ENCODE results near the gene LMX1B.

The LMX1B gene

DNA sequence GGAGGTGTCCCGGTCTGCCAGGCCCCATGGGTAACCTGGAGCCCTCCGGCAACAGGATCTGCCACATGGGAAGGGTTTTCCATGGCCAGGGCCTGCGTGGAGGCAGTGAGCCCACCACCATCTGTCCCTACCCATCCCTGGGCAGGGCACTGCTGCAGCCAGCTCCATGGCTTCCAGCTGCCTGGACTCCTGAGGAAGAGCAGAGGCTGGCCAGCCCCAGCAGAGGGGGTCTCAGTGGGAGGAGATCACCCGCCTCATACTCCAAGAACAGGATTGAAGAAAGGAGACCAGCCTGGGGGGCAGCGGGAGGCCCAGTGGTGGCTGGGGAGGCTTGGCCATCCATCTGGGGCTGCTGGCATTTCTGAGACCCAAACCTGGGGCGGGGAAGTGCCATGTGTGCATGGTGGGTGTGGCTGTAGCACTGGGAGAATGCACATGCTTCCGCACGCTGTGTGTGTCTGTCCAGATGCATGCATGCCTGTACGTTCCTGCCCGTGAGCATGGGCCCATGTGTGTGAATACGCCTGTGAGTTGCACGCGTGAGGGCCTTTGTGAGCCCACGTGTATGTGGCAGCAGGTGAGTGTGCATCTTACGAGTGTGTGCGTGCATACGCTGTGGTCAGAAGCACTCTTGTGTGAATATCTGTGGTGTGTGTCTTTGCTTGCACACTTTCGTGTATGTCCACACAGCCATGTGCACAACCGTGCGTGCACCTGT is 78.5 kb downstream of the LMX1B start:
- DNase-seq (ENCODE audit: low read depth): no peak
- TF ChIP-seq, protein P1, sequence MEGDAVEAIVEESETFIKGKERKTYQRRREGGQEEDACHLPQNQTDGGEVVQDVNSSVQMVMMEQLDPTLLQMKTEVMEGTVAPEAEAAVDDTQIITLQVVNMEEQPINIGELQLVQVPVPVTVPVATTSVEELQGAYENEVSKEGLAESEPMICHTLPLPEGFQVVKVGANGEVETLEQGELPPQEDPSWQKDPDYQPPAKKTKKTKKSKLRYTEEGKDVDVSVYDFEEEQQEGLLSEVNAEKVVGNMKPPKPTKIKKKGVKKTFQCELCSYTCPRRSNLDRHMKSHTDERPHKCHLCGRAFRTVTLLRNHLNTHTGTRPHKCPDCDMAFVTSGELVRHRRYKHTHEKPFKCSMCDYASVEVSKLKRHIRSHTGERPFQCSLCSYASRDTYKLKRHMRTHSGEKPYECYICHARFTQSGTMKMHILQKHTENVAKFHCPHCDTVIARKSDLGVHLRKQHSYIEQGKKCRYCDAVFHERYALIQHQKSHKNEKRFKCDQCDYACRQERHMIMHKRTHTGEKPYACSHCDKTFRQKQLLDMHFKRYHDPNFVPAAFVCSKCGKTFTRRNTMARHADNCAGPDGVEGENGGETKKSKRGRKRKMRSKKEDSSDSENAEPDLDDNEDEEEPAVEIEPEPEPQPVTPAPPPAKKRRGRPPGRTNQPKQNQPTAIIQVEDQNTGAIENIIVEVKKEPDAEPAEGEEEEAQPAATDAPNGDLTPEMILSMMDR (conservative IDR thresholded peaks at IDR 0.05; ENCODE audit: low read depth, low read length): no peak
- no peak overlapping the region for H3K4me3 ChIP-seq (ENCODE audit: low read length)

DNA sequence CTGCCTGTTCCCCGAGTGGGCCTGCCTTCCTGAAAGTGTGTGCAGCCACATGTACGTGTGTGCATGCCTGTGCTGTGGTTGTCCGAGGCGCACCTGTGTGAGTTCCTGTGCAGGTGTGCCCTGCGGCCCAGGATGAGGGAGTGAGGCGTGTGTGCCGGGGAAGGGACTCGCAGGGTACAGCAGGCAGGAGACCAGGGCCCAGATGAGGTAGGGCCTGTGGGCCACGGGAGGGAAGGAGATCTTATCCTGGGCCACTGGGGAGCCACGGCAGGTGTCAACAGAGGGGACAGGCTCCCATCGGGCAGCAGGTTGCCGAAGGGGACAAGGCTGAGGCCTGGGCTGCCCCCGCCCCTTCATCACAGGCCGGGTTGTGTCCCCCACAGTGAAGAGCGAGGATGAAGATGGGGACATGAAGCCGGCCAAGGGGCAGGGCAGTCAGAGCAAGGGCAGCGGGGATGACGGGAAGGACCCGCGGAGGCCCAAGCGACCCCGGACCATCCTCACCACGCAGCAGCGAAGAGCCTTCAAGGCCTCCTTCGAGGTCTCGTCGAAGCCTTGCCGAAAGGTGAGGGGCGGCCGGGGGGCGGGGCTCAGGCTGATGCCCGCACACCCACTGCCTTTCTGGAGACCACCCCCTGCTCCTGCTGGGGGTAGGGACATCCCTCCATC is 79.2 kb downstream of the LMX1B start:
- no peak overlapping the region for H3K4me3 ChIP-seq (ENCODE audit: low read length)
- TF ChIP-seq, protein P1 (conservative IDR thresholded peaks at IDR 0.05; ENCODE audit: low read depth, low read length): no peak
- no peak for DNase-seq (ENCODE audit: low read depth)

- no peak overlapping the region for H3K4me3 ChIP-seq (ENCODE audit: low read length)
- no peak for DNase-seq (ENCODE audit: low read depth)
- TF ChIP-seq, protein P1 (conservative IDR thresholded peaks at IDR 0.05; ENCODE audit: low read depth, low read length): no peak
Observed at GRCh38 chr9:126693428-126693944, 79.8 kb downstream of the LMX1B start.

GRCh38 chr9:126694206-126695081 is 80.7 kb downstream of the LMX1B start:
- TF ChIP-seq, protein P1 (conservative IDR thresholded peaks at IDR 0.05; ENCODE audit: low read depth, low read length): no peak
- no peak for DNase-seq (ENCODE audit: low read depth)
- no peak overlapping the region for H3K4me3 ChIP-seq (ENCODE audit: low read length)

DNA sequence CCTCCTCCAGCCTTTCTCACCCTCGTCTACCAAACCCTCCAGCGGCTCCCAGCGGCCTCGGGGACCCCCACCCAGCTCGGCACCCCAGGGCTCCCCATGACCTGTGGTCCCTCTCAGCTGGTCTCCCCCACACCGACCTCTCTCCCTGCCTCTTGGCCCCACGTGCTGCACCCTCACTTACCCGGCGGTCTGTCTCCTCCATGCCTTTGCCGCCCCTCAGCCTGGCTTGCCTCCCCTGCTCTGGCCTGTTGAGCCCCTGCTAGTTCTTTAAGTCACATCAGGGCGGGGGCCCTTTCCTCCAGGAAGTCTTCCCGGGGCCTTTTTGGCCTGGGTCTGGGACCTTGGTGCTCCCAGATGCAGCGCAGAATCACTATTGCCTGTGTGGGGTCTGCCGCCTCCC is 81.5 kb downstream of the LMX1B start:
- no peak for DNase-seq (ENCODE audit: low read depth)
- TF ChIP-seq, protein P1 (conservative IDR thresholded peaks at IDR 0.05; ENCODE audit: low read depth, low read length): no peak
- no peak overlapping the region for H3K4me3 ChIP-seq (ENCODE audit: low read length)

DNA sequence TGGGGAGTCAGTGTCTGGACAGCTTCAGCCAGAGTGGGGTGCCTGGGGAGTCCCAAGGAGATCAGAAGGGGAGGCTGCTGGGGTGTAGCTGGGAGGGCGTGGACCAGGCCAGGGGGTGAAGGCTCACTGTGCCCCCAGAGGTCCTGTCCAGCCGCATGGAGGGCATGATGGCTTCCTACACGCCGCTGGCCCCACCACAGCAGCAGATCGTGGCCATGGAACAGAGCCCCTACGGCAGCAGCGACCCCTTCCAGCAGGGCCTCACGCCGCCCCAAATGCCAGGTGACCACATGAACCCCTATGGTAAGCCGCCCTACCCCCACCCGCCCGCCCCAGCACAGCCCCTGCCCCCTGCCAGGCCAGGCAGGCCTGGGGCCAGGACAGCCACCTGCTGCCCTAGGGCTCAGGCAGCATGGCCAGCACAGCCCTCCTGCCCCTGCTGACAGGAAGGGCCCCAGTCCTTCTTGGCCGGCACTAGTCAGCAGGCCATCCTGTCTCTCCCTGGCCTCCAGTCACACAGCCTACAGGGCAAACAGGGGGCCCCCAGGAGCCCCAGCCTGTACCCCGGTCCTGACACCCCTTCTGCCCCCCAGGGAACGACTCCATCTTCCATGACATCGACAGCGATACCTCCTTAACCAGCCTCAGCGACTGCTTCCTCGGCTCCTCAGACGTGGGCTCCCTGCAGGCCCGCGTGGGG is 82.1 kb downstream of the LMX1B start:
- DNase-seq (ENCODE audit: low read depth): no peak
- TF ChIP-seq, protein P1 (conservative IDR thresholded peaks at IDR 0.05; ENCODE audit: low read depth, low read length): no peak

More for the DNA sequence above, 82.1 kb downstream of the LMX1B start:
- no peak overlapping the region for H3K4me3 ChIP-seq (ENCODE audit: low read length)

Data from retinal pigment epithelial cell (primary cell).